HFFc6 (cell line): ENCODE data around the gene ZNFX1. TPM values are rescaled to one million over a fixed set of nuclear protein-coding genes. Genes with fewer than 3 reads are reported as not detected.
"Not testable (repeated sequence)": the region's sequence is repeated elsewhere in the genome, so short reads cannot be mapped to it uniquely, and the experiment has no call there.

ENCODE experiments used
- DNase-seq: peaks from one replicate; pipeline ENCODE4 v3.0.0-alpha.2; 2018
- H3K27ac Mint-ChIP-seq: 2 replicates; pipeline ENCODE4 v1.8.0; 2020; ENCODE audit warnings: mild to moderate bottlenecking, mixed read lengths
- H3K27me3 Mint-ChIP-seq: 2 replicates; pipeline ENCODE4 v1.8.0; 2021; ENCODE audit warnings: mild to moderate bottlenecking, moderate library complexity, mixed read lengths; ENCODE audit not compliant: insufficient read depth
- H3K36me3 Mint-ChIP-seq: 2 replicates; pipeline ENCODE4 v1.8.0; 2021; ENCODE audit warnings: low read depth, mixed read lengths
- H3K4me1 Mint-ChIP-seq: 2 replicates; pipeline ENCODE4 v1.8.0; 2020; ENCODE audit warnings: low read depth, mixed read lengths
- H3K4me3 Mint-ChIP-seq: 2 replicates; pipeline ENCODE4 v1.8.0; 2020; ENCODE audit warnings: mild to moderate bottlenecking, moderate library complexity, mixed read lengths
- H3K9me3 Mint-ChIP-seq: 2 replicates; pipeline ENCODE4 v1.8.0; 2020; ENCODE audit warnings: mild to moderate bottlenecking, mixed read lengths
- CTCF ChIP-seq: fragments of 200-600 bp; sonication (generic); IDR thresholded peaks from 2 replicates; pipeline ENCODE4 v1.5.0; 2021; ENCODE audit warnings: antibody characterized with exemption, mild to moderate bottlenecking
- total RNA-seq, 6 experiments: library from RNA; stranded (reverse); fragmentation: NEBNext Ultra II Directional; extraction: Animal tissue kit (Norgen Biotek cat#: 25700); gene quantifications; 2 replicates in 1 of 6; 3 replicates in 5 of 6; pipeline ENCODE4 v1.2.3, GENCODE V29; 2021

The ZNFX1 gene
- total RNA-seq, 6 experiments from 2014 or later = 36.1 to 41.0 (median 38.7) TPM

- Mint-ChIP-seq H3K4me3 (no peak overlapping the region), H3K4me1 (no peaks in the 10 kb centered on the region), H3K27ac (no peak overlapping the region), H3K9me3 (peaks cover 7% of the 10 kb centered on the region; the same call in 1 of the 2 replicates), H3K27me3 (no peaks in the 10 kb centered on the region; the same call in 1 of the 2 replicates), H3K36me3 (no peaks in the 10 kb centered on the region)
- no peak for TF ChIP-seq CTCF
- DNase-seq = no peak
These were observed 74.8 kb downstream of the ZNFX1 start for GRCh38 chr20:49203011-49203410.

- H3K36me3 Mint-ChIP-seq = no peaks in the 10 kb centered on the region
- DNase-seq = no peak
- no peak for TF ChIP-seq CTCF
- no peaks in the 10 kb centered on the region; the same call in 1 of the 2 replicates for H3K27me3 Mint-ChIP-seq
- H3K4me3 Mint-ChIP-seq = no peak overlapping the region
- peaks cover 3% of the 10 kb centered on the region for H3K4me1 Mint-ChIP-seq
- H3K27ac Mint-ChIP-seq = no peak overlapping the region
- peaks cover 7% of the 10 kb centered on the region; the same call in 1 of the 2 replicates for H3K9me3 Mint-ChIP-seq
These were observed 78.0 kb downstream of the ZNFX1 start for GRCh38 chr20:49199729-49200293.

- H3K9me3 Mint-ChIP-seq, H3K27ac Mint-ChIP-seq, H3K36me3 Mint-ChIP-seq, H3K27me3 Mint-ChIP-seq, DNase-seq, H3K4me3 Mint-ChIP-seq, H3K4me1 Mint-ChIP-seq: not testable (repeated sequence)
These were observed 84.8 kb downstream of the ZNFX1 start for GRCh38 chr20:49192944-49193518.

Other genes with a start within 250 kb of the ZNFX1 start
- gene CSE1L, start 231.7 kb downstream of the ZNFX1 start, total RNA-seq = 100 to 1,000 TPM in 4 of 6 experiments, 10 to 100 TPM in 2; 77.7 to 118 (median 106) TPM
- gene STAU1, start 89.7 kb downstream of the ZNFX1 start, total RNA-seq = 10 to 100 TPM; 85.6 to 95.4 (median 87.9) TPM
- gene DDX27, start 58.6 kb downstream of the ZNFX1 start, total RNA-seq = 10 to 100 TPM; 26.8 to 32.2 (median 30.5) TPM
- 1 to 10 TPM in 1 of 6 experiments, under 1 TPM in 5; 0.05 to 1.2 (median 0.20) TPM for gene KCNB1, start 204.6 kb upstream of the ZNFX1 start, total RNA-seq